DMS 273 (cell line): Measurements from ENCODE around the gene SIL1.
"Not testable (repeated sequence)": the region's sequence is repeated elsewhere in the genome, so short reads cannot be mapped to it uniquely, and the experiment has no call there.

Experiments
- DNase-seq: peaks from one replicate; lab custom pipeline; 2025; ENCODE audit not compliant: unreplicated experiment; lab: John Stamatoyannopoulos, UW

SIL1 gene

DNA sequence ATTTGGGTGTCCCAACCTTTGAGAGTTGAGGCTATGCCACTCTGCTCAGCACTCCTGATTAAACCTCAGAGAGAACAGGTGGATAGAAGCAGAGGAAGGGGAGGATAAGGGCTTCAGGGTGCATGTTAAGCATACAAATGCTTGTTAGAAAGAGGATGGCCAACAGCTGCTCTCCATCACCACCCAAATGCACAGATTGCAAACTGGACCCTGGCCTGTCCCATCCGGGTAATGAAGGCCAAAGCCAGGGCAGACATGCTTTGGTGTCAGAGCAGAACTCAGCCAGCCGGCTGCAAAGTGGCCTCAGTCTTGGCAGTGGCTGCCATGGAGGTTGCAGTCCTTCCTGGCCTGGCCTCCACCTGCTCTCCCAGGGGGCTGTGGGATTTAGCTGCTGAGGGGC lies 84.3 kb downstream of the SIL1 start:
- DNase-seq = no peak

DNA sequence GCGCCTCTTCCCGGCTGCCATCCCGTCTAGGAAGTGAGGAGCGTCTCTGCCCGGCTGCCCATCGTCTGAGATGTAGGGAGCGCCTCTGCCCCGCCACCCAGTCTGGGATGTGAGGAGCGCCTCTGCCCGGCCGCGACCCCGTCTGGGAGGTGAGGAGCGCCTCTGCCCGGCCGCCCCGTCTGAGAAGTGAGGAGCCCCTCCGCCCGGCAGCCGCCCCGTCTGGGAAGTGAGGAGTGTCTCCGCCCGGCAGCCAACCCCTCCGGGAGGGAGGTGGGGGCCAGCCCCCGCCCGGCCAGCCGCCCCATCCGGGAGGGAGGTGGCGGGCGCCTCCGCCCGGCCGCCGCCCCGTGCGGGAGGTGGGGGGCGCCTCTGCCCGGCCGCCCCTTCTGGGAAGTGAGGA lies 85.8 kb downstream of the SIL1 start:
- not testable (repeated sequence) for DNase-seq

DNA sequence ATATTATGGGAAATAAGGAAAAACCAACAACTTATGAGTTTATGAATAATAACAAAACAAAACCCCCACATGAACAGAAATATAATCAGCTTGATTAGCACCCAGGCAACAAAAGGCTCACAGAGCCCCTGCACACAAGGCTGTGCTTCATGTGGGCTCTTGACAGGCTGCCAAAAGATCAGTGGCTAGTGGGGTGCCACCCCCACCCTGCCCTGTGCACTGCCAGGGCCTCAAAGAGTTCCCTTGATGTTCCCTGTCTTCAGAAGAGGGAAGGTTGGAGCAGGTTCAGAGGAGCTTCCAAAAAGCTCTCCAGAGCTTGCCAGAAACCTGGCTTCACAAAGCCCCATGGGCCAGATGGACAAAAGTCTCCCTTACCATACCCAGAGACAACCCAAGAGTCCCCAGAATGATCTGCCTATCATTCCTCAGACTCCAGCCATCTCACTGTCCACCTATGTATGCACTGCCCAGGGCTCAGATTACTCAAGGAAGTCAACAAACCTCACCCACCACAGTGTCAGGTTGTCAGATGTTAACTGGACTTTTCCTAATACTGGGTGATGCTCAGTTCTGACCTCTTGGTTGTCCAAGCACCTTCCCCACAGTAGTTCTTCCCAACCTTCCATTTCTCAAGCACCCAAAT lies 87.5 kb downstream of the SIL1 start:
- peak; percentile 32 for DNase-seq

DNA sequence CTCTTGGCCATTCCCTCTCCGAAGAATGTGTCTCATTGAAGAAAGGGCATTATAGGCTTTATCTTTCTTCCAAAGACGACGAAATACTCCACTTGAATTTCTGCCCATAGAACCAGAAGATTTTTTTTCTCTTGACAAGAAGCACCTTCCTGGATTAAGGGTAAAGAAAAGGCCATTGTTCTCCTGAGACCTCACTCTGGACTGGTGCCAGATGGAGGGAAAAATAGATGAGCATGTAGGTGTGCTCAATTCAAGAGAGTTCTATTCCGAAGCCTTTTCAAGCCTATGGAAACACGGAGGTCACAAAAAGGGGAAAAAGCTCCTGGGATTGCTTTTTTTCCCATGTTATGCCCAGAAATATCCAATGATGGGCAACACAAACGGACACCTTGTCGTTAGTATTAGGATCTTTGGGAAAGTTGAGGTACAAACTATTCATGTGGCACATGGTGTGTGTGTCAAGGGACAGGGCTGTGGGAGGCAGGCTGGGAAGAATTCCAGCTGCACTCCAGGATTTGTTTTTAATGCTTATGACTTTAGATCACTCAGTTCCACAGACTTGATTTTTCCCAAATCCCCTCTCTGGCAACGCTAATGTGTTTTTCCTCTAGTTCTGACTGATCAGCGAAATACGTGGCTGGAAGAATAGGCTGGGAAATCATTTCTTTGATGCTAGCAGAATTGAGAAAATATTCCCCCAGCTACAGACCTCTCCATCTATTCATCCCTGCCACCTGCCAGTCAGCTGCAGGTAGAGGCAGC lies 89.9 kb downstream of the SIL1 start:
- peak; percentile 21 for DNase-seq

DNA sequence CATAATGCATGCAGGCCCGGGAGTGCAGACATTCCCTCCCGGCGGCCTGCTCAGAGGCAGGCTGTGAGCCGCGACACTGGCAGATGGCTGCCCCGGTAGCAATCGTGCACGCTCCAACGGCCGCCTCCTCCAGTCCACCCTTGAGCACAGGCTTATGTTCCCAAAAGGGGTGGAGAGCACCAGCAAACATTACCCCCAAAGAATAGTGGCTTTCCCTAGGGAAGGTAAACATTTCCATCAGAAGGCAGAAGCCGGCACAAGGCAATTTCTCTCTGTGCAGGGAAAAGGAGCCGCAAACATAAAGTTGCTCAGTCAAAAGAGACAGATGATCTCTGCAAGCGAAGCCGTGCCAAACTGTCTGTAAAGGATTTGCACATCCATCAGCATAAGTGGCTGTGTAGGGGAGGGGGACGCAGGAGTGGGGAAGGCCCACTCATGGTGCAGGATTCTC lies 92.5 kb downstream of the SIL1 start:
- peak; percentile 94 for DNase-seq

DNA sequence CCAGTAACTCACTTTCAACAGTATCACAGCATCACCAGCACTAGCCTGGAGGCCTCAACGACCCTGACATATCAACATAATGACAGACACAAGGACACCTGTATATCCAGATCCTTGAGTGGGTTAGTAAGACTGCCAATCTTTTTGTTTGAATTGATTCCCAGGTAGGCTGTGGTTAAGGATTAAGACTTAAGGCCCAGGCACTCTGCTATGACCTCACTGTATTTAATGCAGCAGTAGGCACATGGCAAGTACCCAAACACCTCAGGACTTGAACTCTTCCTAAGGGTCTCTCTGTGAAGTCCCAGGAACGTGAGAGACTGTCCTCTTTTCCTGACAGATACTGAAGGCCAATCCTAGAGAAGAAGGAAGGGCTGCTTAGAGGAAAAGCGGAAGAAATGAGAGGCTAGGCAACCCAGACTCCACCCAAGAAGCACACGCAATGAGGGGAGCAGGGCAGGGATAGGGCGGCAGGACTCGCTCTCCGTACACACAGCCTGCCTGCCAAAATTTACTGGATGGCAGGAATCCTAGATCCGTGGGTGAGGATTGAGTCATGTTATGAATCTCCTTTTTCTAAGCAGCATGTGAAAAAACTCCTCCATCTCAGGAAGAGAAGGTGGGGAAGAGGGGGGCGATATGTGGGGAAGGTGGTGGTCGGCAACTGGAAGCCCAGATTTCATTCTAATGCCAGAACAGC lies 93.4 kb downstream of the SIL1 start:
- DNase-seq = peak; percentile 88

DNA sequence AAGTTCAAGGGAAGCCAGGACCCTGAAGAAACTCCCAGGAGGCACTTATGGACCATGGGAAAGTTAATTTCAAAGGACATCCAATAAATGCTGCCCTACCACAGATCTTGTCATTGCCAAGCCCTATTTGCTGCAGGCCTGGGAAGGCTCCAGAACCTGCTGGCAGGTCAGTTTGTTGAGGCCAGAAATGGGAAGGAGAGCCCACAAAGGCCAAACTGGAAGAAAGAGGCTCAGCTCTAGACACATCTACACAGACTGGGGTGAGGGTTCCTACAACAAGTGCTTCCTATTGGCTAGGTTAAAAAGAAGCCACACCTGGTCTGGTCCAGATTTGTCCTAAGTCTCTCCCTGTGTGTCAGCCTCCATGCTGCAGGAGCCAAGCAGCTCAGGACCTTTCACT lies 94.4 kb downstream of the SIL1 start:
- peak; percentile 14 for DNase-seq

DNA sequence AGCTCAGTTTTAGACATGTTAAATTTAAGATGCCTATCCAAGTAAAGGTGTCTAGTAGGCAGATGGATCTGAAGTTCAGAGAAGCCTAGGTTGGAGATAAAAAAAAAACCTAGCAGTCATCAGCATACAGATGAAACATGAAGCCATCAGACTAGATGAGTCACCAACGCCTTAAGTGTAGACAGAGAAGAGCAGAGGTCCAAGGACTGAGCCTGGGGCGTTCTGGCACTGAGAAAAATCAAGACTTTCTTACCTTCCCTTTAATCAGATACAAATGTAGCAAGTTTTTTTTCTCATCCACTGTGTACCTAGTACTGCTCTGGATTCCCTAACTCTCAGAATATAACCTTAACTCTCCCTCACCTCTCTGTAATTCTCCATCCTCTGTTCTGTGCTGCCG lies 97.3 kb downstream of the SIL1 start:
- DNase-seq = peak; percentile 15

DNA sequence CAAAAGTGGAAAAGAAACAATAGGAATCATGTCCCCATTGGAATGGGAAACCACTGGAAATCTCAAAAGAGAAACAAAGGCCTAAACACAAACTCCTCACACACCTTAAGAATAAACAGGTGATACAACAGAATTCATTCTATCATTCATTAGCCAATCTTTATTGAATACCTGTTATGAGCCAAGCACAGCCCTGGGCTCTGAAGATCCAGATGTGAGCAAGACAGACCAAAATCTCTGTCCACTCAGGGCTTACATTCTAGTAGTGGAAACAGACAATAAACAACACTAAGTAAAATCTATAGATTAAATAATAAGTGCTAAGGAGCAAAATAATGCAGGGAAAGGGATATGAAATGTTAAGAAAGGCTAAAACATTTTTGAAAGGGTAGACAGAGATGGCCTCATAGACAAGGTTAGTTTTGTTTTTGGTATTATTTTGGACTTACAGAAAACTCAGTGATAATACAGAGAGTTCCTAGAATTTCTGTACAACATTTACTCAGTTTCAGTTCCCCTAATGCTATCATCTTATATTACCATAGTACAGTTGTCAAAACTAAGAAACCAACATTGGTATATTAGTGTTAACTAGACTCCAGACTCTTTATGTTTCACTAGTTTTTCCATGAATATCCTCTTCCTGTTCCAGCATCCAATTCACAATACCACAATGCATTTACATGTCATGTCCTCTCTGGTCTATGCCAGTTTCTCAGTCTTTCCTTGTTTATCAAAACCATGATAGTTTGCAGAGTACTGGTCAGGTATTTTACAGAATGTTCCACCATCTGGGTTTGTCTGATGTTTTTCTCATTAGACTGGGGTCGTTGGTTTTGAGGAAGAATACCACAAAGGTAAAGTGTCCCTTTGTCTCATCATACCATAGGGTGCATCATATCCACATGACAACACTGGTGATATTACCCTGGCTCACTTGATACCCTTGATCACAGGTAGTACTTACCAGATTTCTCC lies 103.7 kb downstream of the SIL1 start:
- no peak for DNase-seq

DNA sequence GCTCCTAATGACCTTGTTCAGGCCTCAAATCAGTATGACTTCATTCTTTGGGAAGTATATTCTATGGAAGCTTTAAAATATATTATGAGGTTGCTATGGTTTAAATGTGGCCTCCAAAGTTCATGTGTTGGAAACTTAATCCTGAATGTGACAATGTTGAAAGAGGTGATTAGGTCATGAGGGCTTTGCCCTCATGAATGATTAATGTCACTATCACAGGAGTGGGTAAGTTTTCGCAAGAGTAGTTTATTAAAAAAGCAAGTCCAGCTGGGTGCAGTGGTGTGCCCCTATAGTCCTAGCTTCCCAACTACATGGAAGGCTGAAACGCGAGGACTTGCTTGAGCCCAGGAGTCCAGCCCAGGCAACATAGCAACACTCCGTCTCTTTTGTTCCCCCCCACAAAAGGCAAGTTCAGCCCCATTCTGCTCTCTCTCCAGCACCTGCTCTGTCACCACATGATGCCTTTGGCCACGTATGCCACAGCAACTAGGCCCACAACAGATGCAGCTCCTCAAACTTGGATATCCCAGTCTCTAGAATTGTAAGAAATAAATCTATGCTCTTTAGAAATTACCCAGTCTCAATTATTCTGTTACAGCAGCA lies 105.3 kb downstream of the SIL1 start:
- DNase-seq = no peak

DNA sequence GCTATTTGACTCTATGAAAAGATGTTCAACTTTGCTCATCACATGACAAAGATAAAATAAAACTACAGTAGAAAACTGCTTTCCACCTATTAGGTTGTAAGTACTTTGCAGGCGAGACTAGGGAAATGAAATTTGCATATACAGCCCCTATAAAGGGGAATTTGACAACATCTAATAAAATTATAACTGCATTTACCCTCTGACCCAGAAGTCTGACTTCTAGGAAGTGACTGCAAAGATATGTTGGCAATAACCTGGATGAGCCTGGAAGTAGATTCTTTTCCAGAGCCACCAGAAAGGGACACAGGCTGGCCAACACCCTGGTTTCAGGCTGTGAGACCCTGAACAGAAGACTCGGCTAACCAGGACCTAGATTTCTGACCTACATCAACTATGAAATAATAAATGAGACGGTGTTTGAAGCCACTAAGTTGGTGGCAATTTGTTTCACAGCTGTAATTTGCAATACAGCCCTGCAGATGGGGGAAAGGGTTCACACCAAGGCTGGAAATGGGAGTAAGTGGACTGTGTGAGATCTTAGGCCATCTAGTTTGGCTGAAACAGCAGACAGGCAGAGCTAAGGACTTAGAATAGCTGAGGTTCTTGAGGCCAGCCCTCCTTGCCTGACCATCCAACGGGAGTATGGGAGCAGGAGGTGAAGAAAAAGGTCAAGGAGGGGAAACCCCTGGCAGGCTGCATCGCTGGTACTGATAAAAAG lies 106.6 kb downstream of the SIL1 start:
- DNase-seq = peak; percentile 50

DNA sequence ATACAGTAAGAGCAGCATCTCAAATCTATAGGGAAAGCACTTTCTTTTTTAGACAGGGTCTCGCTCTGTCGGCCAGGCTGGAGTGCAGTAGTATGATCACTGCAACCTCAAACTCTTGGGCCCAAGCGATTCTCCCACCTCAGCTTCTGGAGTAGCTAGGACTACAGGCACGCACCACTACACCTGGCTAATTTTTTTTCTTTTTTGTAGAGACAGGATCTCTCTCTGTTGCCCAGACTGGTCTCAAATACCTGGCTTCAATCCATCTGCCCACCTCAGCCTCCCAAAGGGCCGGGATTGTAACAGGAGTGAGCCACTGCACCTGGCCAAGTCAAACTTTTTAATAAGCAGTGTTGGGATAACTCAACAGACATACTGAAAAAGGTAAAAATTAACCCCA lies 107.6 kb downstream of the SIL1 start:
- DNase-seq = no peak

DNA sequence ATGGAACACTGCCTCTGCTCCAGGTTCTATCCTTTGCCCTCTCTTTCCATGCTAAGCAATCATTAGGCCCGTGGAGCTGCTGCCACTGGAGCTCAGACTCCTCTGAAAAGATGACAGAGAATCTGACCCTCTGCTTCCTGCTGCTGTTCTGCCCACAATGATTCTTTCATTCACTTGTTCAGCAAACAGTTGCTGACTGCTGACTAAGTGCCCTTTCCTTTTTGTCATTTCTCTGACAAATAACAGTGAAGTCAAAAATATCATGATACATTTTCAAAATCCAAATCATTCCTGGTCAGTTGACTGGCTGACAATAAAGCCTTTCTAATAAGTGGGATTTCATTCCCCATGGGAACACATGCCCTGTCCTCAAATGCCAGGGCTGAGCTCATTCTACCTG lies 110.1 kb downstream of the SIL1 start:
- no peak for DNase-seq

DNA sequence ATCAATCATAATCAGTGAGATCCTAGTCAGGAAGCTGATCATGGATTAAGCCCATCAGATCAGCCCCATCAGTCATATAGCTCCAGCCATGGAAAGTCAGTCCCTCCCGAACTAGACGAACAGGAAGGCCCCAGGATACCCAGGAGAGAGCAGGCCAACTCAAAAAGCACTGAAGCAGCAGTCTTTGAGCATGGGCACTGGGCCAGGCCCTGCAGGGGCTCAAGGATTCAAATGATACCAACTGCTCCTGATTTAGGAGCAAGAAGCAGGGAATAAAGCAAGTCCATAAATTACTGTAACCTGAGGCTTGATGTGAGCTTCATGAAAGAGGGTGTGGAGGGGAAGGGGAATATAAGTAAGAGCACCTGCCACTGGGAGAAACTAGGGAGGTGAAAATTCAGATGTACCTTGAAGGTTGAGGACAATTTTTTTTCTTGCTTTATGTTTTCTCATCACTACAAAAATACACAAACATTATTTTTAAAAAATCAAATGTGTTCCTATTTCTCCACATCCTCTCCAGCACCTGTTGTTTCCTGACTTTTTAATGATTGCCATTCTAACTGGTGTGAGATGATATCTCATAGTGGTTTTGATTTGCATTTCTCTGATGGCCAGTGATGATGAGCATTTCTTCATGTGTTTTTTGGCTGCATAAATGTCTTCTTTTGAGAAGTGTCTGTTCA lies 115.2 kb downstream of the SIL1 start:
- DNase-seq = peak; percentile 66

DNA sequence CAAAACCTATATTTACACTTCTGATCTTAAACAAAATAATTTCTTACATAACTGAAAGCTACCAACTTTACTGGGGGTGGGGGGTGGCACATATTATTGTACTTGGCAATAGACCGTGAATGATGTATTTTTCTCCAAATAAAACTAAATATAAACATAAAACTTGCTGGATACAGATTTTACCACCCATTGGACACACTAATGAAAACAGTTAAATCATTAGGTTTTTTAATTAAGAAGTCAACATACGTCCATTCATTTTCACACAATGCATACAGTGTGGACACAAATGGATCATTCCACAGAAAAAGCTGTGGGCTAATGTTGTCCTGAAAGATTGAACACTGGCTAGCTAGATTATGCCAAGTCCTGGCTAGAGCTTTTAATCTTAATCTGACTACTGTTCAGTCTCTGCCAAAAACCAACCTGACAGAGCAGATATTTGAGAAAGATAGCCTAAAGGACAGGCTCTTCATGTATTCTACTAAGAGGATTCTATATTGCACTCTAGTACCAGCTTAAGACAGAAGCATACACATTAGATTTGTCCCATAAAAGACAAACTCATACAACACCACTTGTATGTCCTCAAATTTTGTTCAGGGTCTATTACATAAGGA lies 118.1 kb downstream of the SIL1 start:
- DNase-seq = no peak

DNA sequence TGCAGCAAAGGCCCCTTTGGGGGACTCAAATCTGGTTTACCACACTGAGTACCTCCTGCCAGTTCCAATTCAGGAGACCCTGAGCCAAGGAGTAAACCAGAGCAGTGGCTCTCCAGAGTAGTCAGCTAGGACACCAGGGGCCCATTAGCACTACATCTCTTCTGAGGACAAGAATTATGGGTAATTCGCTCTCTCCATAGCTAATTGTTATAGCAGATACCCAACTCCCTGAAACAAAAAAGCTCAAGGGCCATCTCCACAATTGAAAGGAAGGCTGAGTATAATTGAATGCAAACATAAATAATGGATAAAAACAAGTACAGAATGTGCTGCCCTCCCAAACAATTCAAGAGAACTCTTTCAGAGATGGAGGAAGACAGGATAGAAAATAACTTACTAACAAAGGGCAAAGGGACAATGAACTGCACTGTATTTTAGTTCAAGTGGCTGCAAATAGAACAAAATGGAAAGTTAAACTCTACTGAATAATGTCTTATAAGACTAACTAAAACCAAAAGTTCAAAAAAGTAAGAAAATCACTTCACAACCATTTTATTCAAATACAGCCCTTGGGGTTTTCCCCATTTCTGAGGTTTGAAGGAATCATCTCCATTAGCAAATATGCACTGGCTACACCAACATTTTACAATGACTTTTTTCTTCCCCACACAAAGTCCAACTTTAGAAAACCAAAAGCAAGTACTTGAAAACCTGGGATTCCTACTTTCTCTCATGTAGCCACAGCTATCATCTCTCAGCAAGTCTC lies 118.8 kb downstream of the SIL1 start:
- DNase-seq = no peak

DNA sequence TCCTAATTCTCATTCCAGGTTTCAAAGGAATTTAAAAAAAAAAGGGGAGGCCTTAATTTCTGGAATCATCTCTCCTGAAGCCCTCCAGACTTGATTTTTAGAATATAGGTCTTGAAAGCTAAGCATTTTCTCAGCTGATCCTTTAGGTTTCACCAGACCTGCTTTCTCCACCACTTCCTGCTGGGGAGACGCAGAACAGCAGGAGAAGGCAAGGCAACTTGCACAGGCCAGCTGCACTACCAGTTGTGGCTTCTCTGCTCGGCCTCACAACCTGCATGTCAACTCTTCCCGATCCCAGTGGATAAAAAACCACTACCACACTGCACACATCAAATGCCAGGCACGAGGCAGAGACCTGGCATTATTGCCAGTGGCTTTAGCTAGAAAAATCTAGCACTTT lies 119.8 kb downstream of the SIL1 start:
- DNase-seq = peak; percentile 18

DNA sequence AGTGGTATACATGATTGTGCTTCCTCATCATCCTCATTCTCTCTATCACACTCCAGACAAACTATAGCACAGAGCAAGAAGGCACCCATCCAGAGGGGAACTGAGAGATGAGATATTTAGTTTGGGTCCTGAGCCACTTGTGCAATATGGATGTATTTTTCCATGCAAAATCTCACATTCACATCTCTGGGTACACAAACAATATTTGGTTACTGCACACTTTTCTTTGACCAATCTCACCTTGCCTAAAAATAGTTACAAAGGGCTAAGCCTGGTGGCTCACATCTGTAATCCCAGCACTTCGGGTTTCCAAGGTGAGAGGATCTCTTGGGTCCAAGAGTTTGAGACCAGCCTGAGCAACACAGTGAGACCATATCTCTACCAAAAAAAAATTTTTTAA lies 120.3 kb downstream of the SIL1 start:
- DNase-seq = no peak
